K562 (cell line): ENCODE results near the gene RSPH9. TPM values are rescaled to one million over a fixed set of nuclear protein-coding genes. Genes with fewer than 3 reads are reported as not detected.

Experiments
- C11orf30 ChIP-seq: fragments of 450-650 bp; IDR thresholded peaks from 2 replicates; pipeline ENCODE4 v1.6.1; 2016; ENCODE audit warnings: low read depth, mild to moderate bottlenecking
- CCAR2 ChIP-seq: fragments of 200-400 bp; formaldehyde crosslinking; IDR thresholded peaks from 2 replicates; pipeline ENCODE4 v1.6.1; 2017; ENCODE audit warnings: mild to moderate bottlenecking, low read depth, low read length
- CEBPB ChIP-seq: fragments of 450-650 bp; IDR thresholded peaks from 2 replicates; pipeline ENCODE4 v1.6.1; 2016; ENCODE audit warnings: missing genetic modification characterization, missing compliant biosample characterization
- CTBP1 ChIP-seq: fragments of 450-650 bp; IDR thresholded peaks from 2 replicates; pipeline ENCODE4 v1.6.1; 2016; ENCODE audit warnings: borderline replicate concordance
- EGR1 ChIP-seq: fragments of 450-650 bp; conservative IDR thresholded peaks from 2 replicates; pipeline ENCODE4 v1.6.1; 2017; ENCODE audit warnings: mild to moderate bottlenecking
- FIP1L1 ChIP-seq: fragments of 200-400 bp; formaldehyde crosslinking; IDR thresholded peaks from 2 replicates; pipeline ENCODE4 v1.6.1; 2018; ENCODE audit warnings: mild to moderate bottlenecking, low read depth, low read length; ENCODE audit not compliant: poor library complexity, severe bottlenecking
- HOXB6 ChIP-seq: fragments of 250-450 bp; sonication (Bioruptor Pico); IDR thresholded peaks from 2 replicates; pipeline ENCODE4 v1.5.1; 2022; ENCODE audit warnings: mild to moderate bottlenecking, borderline replicate concordance
- JUND ChIP-seq, 2 experiments: IDR thresholded peaks; 2 replicates in 1 of 2; 3 replicates in 1 of 2; pipeline ENCODE4 v1.6.1; 2011; ENCODE audit warnings: borderline replicate concordance in 2 of 2, low read depth in 2 of 2, low read length in 2 of 2, improper control_type of control experiment in 1 of 2, missing biosample characterization in 1 of 2, missing genetic modification characterization in 1 of 2, missing genetic modification reagents in 1 of 2
- KDM5B ChIP-seq: fragments of 200-600 bp; sonication (generic); IDR thresholded peaks from 2 replicates; pipeline ENCODE4 v1.6.1; 2012; ENCODE audit warnings: low read depth, mild to moderate bottlenecking, moderate library complexity, low read length, control low read depth, inconsistent platforms; ENCODE audit not compliant: insufficient replicate concordance
- L3MBTL2 ChIP-seq: fragments of 450-650 bp; IDR thresholded peaks from 2 replicates; pipeline ENCODE4 v1.6.1; 2016; ENCODE audit warnings: mild to moderate bottlenecking, moderate library complexity
- MAZ ChIP-seq, 2 experiments: fragments of 450-650 bp in 1 of 2; sonication (generic) in 1 of 2; formaldehyde crosslinking; IDR thresholded peaks in 1 of 2; conservative IDR thresholded peaks in 1 of 2; 2 replicates each; pipeline versions ENCODE4 v1.4.0 to v1.5.0; 2020; ENCODE audit warnings: mild to moderate bottlenecking in 1 of 2, missing genetic modification reagents in 1 of 2
- MTA3 ChIP-seq: fragments of 450-650 bp; formaldehyde crosslinking; IDR thresholded peaks from 2 replicates; pipeline ENCODE4 v1.6.1; 2017; ENCODE audit warnings: mild to moderate bottlenecking, borderline replicate concordance
- NR4A1 ChIP-seq, 2 experiments: fragments of 250-450 bp in 1 of 2; fragments of 450-650 bp in 1 of 2; sonication (Bioruptor Pico) in 1 of 2; IDR thresholded peaks; 2 replicates each; pipeline versions ENCODE4 v1.4.0 to v1.6.1; 2016 to 2020; ENCODE audit warnings: mild to moderate bottlenecking in 2 of 2, missing compliant biosample characterization in 1 of 2, missing genetic modification characterization in 1 of 2, moderate library complexity in 1 of 2
- PHF8 ChIP-seq: fragments of 200-600 bp; sonication (generic); IDR thresholded peaks from 2 replicates; pipeline ENCODE4 v1.6.1; 2012; ENCODE audit warnings: mixed run types, mild to moderate bottlenecking, inconsistent platforms, low read length, moderate library complexity, borderline replicate concordance
- RFX5 ChIP-seq: IDR thresholded peaks from 2 replicates; pipeline ENCODE4 v1.6.1; 2011; ENCODE audit warnings: low read depth, mild to moderate bottlenecking, improper control_type of control experiment, low read length
- SIN3A ChIP-seq, 2 experiments: fragments of 150-350 bp in 1 of 2; IDR thresholded peaks; 2 replicates each; pipeline ENCODE4 v1.6.1; 2011 to 2016; ENCODE audit warnings: borderline replicate concordance in 2 of 2, low read depth in 2 of 2, low read length in 2 of 2, mild to moderate bottlenecking in 2 of 2, moderate library complexity in 2 of 2; ENCODE audit not compliant: control insufficient read depth in 1 of 2
- SIRT6 ChIP-seq: IDR thresholded peaks from one replicate; pipeline ENCODE4 v1.6.1; 2012; ENCODE audit warnings: low read depth, mild to moderate bottlenecking, control low read depth, inconsistent platforms, low read length, moderate library complexity
- TCF15 ChIP-seq: fragments of 250-450 bp; sonication (Bioruptor Pico); IDR thresholded peaks from 2 replicates; pipeline ENCODE4 v1.8.0; 2022; ENCODE audit warnings: moderate library complexity, mild to moderate bottlenecking, inconsistent platforms
- TCF7 ChIP-seq: sonication (generic); IDR thresholded peaks from 2 replicates; pipeline ENCODE4 v1.6.1; 2016; ENCODE audit warnings: antibody characterized with exemption, borderline replicate concordance
- ZNF431 ChIP-seq: sonication (generic); formaldehyde crosslinking; IDR thresholded peaks from 2 replicates; pipeline ENCODE4 v1.8.0; 2022; ENCODE audit warnings: mild to moderate bottlenecking, missing genetic modification reagents
- ZNF551 ChIP-seq: fragments of 250-450 bp; sonication (Bioruptor Pico); IDR thresholded peaks from 2 replicates; pipeline ENCODE4 v1.5.0; 2021; ENCODE audit warnings: mild to moderate bottlenecking, moderate library complexity
- ZNF764 ChIP-seq: fragments of 250-450 bp; sonication (Bioruptor Pico); IDR thresholded peaks from 2 replicates; pipeline ENCODE4 v1.4.0; 2020; ENCODE audit warnings: low read depth, mild to moderate bottlenecking, moderate library complexity
- ZSCAN32 ChIP-seq: fragments of 450-650 bp; formaldehyde crosslinking; IDR thresholded peaks from 2 replicates; pipeline ENCODE4 v1.4.0; 2020; ENCODE audit warnings: mild to moderate bottlenecking, moderate library complexity
- polyA plus RNA-seq, 8 experiments: library from polyadenylated mRNA; depleted of rRNA in 4 of 8; stranded (reverse) in 5 of 8; unstranded in 3 of 8; fragments of >200 nt; fragmentation: Nextera tagmentation in 2 of 8; fragmentation: Illumina TruSeq in 1 of 8; extraction: Ambion mirVana in 2 of 8; extraction: Trizol in 1 of 8; gene quantifications; 2 replicates each; pipeline versions ENCODE4 v1.2.1 to v1.2.3, GENCODE V29; 2011 to 2014; ENCODE audit warnings: inconsistent platforms in 1 of 8, missing spikeins in 1 of 8
- total RNA-seq, 7 experiments: library from RNA; depleted of rRNA in 6 of 7; stranded (reverse); fragments of >200 nt in 6 of 7; fragmentation: Illumina TruSeq in 2 of 7; extraction: Trizol in 2 of 7; gene quantifications; 2 replicates each; pipeline versions ENCODE4 v1.2.1 to v1.2.3, GENCODE V29; 2011 to 2021; ENCODE audit warnings: low replicate concordance in 1 of 7
- TF ChIP-seq, protein P1 (sequence below): fragments of 450-650 bp; IDR thresholded peaks from 2 replicates; pipeline ENCODE4 v1.6.1; 2014; ENCODE audit warnings: low read depth, mild to moderate bottlenecking, moderate library complexity, borderline replicate concordance

Gene RSPH9
- total and polyA plus RNA-seq, 9 of the 15 experiments (the other 6 are each of a cell fraction or from before 2014, with no cell fraction given) = 0.05 to 0.60 (median 0.39) TPM; not detected in 6

DNA sequence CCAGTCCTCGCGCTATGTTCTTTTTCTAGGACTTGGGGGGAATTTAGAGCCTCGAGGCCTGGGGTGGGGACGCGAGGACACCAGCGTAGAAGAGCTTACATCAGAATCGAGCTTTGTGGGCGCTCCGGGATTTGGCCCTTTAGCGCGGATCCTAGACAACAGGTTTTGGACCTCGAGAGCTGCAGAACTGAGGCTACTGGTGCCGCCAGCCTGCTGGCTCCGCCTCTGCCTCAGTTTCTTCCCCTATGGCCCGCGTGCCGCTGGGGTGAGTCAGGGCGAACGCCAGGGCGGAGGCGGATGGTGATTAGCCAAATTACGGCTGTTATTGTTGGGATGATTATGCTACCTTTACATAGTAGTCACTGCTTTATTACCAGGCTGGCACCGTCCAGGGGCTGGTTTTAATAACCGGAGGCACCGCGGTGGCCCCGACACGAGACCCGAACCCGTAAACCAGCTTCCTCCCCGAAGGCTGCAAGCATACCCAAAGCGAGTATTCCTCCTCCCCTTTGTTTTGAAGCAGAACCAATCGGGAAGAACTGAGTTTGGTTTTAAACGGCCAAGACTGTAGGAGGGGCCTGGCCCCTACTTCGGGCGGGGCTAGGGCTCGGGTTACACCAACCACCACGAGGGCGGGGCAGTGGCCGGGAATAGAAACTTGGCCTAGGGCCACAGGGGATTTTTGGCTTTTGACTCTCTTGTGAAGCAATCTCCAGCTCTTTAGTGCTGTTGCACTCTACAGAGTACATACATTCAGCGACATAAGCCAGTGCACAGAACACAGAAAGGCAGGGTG is 15.1 kb upstream of the RSPH9 start (continued):
- no peak for TF ChIP-seq RFX5
- TF ChIP-seq, protein P1, sequence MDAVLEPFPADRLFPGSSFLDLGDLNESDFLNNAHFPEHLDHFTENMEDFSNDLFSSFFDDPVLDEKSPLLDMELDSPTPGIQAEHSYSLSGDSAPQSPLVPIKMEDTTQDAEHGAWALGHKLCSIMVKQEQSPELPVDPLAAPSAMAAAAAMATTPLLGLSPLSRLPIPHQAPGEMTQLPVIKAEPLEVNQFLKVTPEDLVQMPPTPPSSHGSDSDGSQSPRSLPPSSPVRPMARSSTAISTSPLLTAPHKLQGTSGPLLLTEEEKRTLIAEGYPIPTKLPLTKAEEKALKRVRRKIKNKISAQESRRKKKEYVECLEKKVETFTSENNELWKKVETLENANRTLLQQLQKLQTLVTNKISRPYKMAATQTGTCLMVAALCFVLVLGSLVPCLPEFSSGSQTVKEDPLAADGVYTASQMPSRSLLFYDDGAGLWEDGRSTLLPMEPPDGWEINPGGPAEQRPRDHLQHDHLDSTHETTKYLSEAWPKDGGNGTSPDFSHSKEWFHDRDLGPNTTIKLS = peak; percentile 72
- peak; percentile 55; the same call in 1 of the 2 replicates for TF ChIP-seq CTBP1
- TF ChIP-seq JUND (IDR thresholded peaks at IDR 0.05; ENCODE audit: borderline replicate concordance, low read depth, low read length) = peak; percentile 62
- no peak; the same call in 2 of the 3 replicates for TF ChIP-seq JUND (tag; IDR thresholded peaks at IDR 0.05; ENCODE audit: borderline replicate concordance, low read depth, low read length)
- TF ChIP-seq ZNF551 (CRISPR knock-in tag) = no peak
- TF ChIP-seq ZSCAN32 (CRISPR knock-in tag) = peak; percentile 57
- TF ChIP-seq MAZ (CRISPR knock-in tag; conservative IDR thresholded peaks at IDR 0.05 in 1 of 2, IDR thresholded peaks at IDR 0.05 in 1 of 2) = peak; percentile 68 to 96
- peak; percentile 42; the same call in 1 of the 2 replicates for TF ChIP-seq EGR1
- peak in 1 of 2 experiments; percentile 29; a peak in 1 of 4 replicates for TF ChIP-seq SIN3A (IDR thresholded peaks at IDR 0.05; ENCODE audit: borderline replicate concordance in 2 of 2, control insufficient read depth in 1 of 2, low read depth in 2 of 2, low read length in 2 of 2)
- TF ChIP-seq CEBPB (tag) = peak; percentile 99
- TF ChIP-seq NR4A1 (CRISPR knock-in tag; IDR thresholded peaks at IDR 0.05) = no peak
- peak; percentile 83 for TF ChIP-seq NR4A1 (tag; IDR thresholded peaks at IDR 0.05)
- TF ChIP-seq ZNF764 = no peak
- TF ChIP-seq PHF8 = peak; percentile 63
- TF ChIP-seq TCF15 (CRISPR knock-in tag) = 0 out of 2 replicates have a peak, but pooled peaks have one; percentile 9
- no peak for TF ChIP-seq C11orf30
- 0 out of 2 replicates have a peak, but pooled peaks have one; percentile 27 for TF ChIP-seq CCAR2
- TF ChIP-seq ZNF431 (CRISPR knock-in tag) = peak; percentile 52; the same call in 1 of the 2 replicates
- TF ChIP-seq KDM5B = peak; percentile 90
- TF ChIP-seq MTA3 = peak; percentile 98
- 0 out of 2 replicates have a peak, but pooled peaks have one; percentile 63 for TF ChIP-seq TCF7
- peak; percentile 3 for TF ChIP-seq FIP1L1
- peak; percentile 57 for TF ChIP-seq SIRT6
- peak; percentile 93 for TF ChIP-seq L3MBTL2
- peak; percentile 47; the same call in 1 of the 2 replicates for TF ChIP-seq HOXB6
